H1 (cell line): ENCODE data around the gene UMODL1. TPM values are rescaled to one million over a fixed set of nuclear protein-coding genes. Genes with fewer than 3 reads are reported as not detected.

Experiments used
- CHD7 ChIP-seq: fragments of 300-600 bp; sonication (generic); IDR thresholded peaks from 2 replicates; pipeline ENCODE4 v1.7.1; 2012; ENCODE audit warnings: low read length, moderate library complexity, mild to moderate bottlenecking, inconsistent platforms; ENCODE audit not compliant: insufficient replicate concordance
- EP300 ChIP-seq, 2 experiments: IDR thresholded peaks; 1 replicate in 1 of 2; 2 replicates in 1 of 2; pipeline ENCODE4 v1.6.1; 2011 to 2012; ENCODE audit warnings: low read depth in 2 of 2, low read length in 2 of 2, mild to moderate bottlenecking in 2 of 2, borderline replicate concordance in 1 of 2, inconsistent platforms in 1 of 2, moderate library complexity in 1 of 2
- polyA plus RNA-seq, 7 experiments: library from polyadenylated mRNA; depleted of rRNA in 3 of 7; stranded (reverse) in 5 of 7; unstranded in 2 of 7; fragments of >200 nt in 5 of 7; fragments of 200-250 nt in 2 of 7; gene quantifications; 1 replicate in 5 of 7; 2 replicates in 1 of 7; 4 replicates in 1 of 7; pipeline versions ENCODE4 v1.2.1 to v1.2.3, GENCODE V29; 2011 to 2013; ENCODE audit warnings: missing spikeins in 2 of 7, mixed read lengths in 2 of 7
- total RNA-seq: library from RNA; stranded (reverse); fragmentation: NEBNext Ultra II Directional; extraction: Animal tissue kit (Norgen Biotek cat#: 25700); gene quantifications from 2 replicates; pipeline ENCODE4 v1.2.1, GENCODE V29; 2021

The UMODL1 gene
- total and polyA plus RNA-seq, 2 of the 8 experiments (the other 6 are each of a cell fraction or from before 2014, with no cell fraction given): not detected

DNA sequence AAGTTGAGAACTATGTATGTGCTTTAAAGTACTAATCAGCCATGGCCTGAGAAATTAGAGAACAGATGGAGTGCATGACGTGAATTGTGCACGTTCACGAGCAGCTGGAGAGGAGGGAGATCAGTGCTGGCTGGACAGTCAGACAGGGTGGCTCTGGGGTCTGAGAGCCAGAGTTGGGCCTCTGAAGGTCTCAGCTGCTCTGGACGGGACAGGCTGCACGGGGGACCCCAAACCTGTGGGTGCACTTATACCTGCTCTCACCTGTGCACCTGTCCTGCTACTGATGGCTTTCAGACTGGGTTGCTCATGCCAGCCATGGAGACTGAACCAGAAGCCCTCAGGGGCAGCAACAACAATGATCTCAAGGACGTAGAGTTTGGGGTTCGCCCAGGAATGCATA is 43.5 kb downstream of the UMODL1 start (continued):
- TF ChIP-seq CHD7 (no peak), EP300 (IDR thresholded peaks at IDR 0.05; ENCODE audit: borderline replicate concordance in 1 of 2, low read depth in 2 of 2, low read length in 2 of 2) (no peak)
